DOHH2 (cell line): ENCODE data around the gene CTSD.

ENCODE experiments used
- CTCF ChIP-seq: fragments of 200-600 bp; sonication (generic); IDR thresholded peaks from one replicate; pipeline ENCODE4 v1.5.1; 2014; ENCODE audit warnings: antibody characterized with exemption, mild to moderate bottlenecking, low read depth, low read length; ENCODE audit not compliant: poor library complexity, severe bottlenecking
- EZH2phosphoT487 ChIP-seq: fragments of 200-600 bp; sonication (generic); IDR thresholded peaks from 2 replicates; pipeline ENCODE4 v1.6.1; 2017; ENCODE audit warnings: borderline replicate concordance, mild to moderate bottlenecking, antibody characterized with exemption, low read length, moderate library complexity, mixed read lengths

- TF ChIP-seq CTCF: no peak
- TF ChIP-seq EZH2phosphoT487: no peak
Observed at GRCh38 chr11:1739576-1739975, 24.2 kb downstream of the CTSD start.
